K562 (cell line): ENCODE results near the gene REEP6. TPM values are rescaled to one million over a fixed set of nuclear protein-coding genes. Genes with fewer than 3 reads are reported as not detected.

Source experiments
- AFF4 ChIP-seq: sonication (generic); formaldehyde crosslinking; IDR thresholded peaks from 2 replicates; pipeline ENCODE4 v1.8.0; 2023; ENCODE audit warnings: mild to moderate bottlenecking, missing genetic modification reagents
- CGGBP1 ChIP-seq: fragments of 250-450 bp; sonication (Bioruptor Pico); IDR thresholded peaks from 2 replicates; pipeline ENCODE4 v1.9.0; 2021; ENCODE audit warnings: mild to moderate bottlenecking
- CREB3L1 ChIP-seq: fragments of 450-650 bp; IDR thresholded peaks from 2 replicates; pipeline ENCODE4 v1.6.1; 2014; ENCODE audit warnings: low read depth, mild to moderate bottlenecking, moderate library complexity, borderline replicate concordance
- E2F6 ChIP-seq, 2 experiments: IDR thresholded peaks; 2 replicates each; pipeline ENCODE4 v1.6.1; 2011; ENCODE audit warnings: borderline replicate concordance in 1 of 2, control low read depth in 1 of 2, low read depth in 1 of 2, low read length in 1 of 2, mild to moderate bottlenecking in 1 of 2, mixed read lengths in 1 of 2, moderate library complexity in 1 of 2; ENCODE audit not compliant: insufficient read depth in 1 of 2, insufficient read length in 1 of 2, poor library complexity in 1 of 2, severe bottlenecking in 1 of 2; ENCODE audit errors: extremely low read depth in 1 of 2
- EGR1 ChIP-seq: fragments of 450-650 bp; conservative IDR thresholded peaks from 2 replicates; pipeline ENCODE4 v1.6.1; 2017; ENCODE audit warnings: mild to moderate bottlenecking
- GTF2E2 ChIP-seq: fragments of 200-800 bp; sonication (Bioruptor generic); IDR thresholded peaks from 2 replicates; pipeline ENCODE4 v1.6.1; 2016; ENCODE audit warnings: missing genetic modification characterization, missing compliant biosample characterization
- HMGXB4 ChIP-seq: sonication (generic); formaldehyde crosslinking; IDR thresholded peaks from 2 replicates; pipeline ENCODE4 v1.8.1; 2023; ENCODE audit warnings: mild to moderate bottlenecking, missing genetic modification reagents
- KHSRP ChIP-seq: fragments of 450-650 bp; IDR thresholded peaks from 2 replicates; pipeline ENCODE4 v1.6.1; 2017
- KLF6 ChIP-seq: fragments of 250-450 bp; sonication (Bioruptor Pico); IDR thresholded peaks from 2 replicates; pipeline ENCODE4 v1.4.0; 2020; ENCODE audit warnings: mild to moderate bottlenecking, moderate library complexity, borderline replicate concordance
- PYGO2 ChIP-seq: fragments of 450-650 bp; IDR thresholded peaks from 2 replicates; pipeline ENCODE4 v1.6.1; 2016; ENCODE audit warnings: mild to moderate bottlenecking, missing genetic modification characterization, moderate library complexity, missing compliant biosample characterization
- RBM14 ChIP-seq: fragments of 200-400 bp; formaldehyde crosslinking; IDR thresholded peaks from 2 replicates; pipeline ENCODE4 v1.6.1; 2018; ENCODE audit warnings: low read depth, mild to moderate bottlenecking, low read length, moderate library complexity, borderline replicate concordance; ENCODE audit not compliant: insufficient read depth
- SOX6 ChIP-seq: fragments of 450-650 bp; IDR thresholded peaks from 2 replicates; pipeline ENCODE4 v1.6.1; 2014; ENCODE audit warnings: mild to moderate bottlenecking
- TEAD4 ChIP-seq, 2 experiments: sonication (generic) in 1 of 2; formaldehyde crosslinking in 1 of 2; IDR thresholded peaks; 2 replicates each; pipeline versions ENCODE4 v1.6.1 to v1.8.0; 2012 to 2022; ENCODE audit warnings: borderline replicate concordance in 1 of 2, inconsistent platforms in 1 of 2, low read length in 1 of 2, mild to moderate bottlenecking in 1 of 2, missing genetic modification reagents in 1 of 2
- ZC3H4 ChIP-seq: sonication (generic); formaldehyde crosslinking; IDR thresholded peaks from 2 replicates; pipeline ENCODE4 v1.9.0; 2021; ENCODE audit warnings: missing genetic modification reagents, borderline replicate concordance
- ZNF445 ChIP-seq: fragments of 250-450 bp; sonication (Bioruptor Pico); IDR thresholded peaks from 2 replicates; pipeline ENCODE4 v1.4.0; 2020; ENCODE audit warnings: low read depth, mild to moderate bottlenecking, moderate library complexity
- polyA plus RNA-seq, 8 experiments: library from polyadenylated mRNA; depleted of rRNA in 4 of 8; stranded (reverse) in 5 of 8; unstranded in 3 of 8; fragments of >200 nt; fragmentation: Nextera tagmentation in 2 of 8; fragmentation: Illumina TruSeq in 1 of 8; extraction: Ambion mirVana in 2 of 8; extraction: Trizol in 1 of 8; gene quantifications; 2 replicates each; pipeline versions ENCODE4 v1.2.1 to v1.2.3, GENCODE V29; 2011 to 2014; ENCODE audit warnings: inconsistent platforms in 1 of 8, missing spikeins in 1 of 8
- total RNA-seq, 7 experiments: library from RNA; depleted of rRNA in 6 of 7; stranded (reverse); fragments of >200 nt in 6 of 7; fragmentation: Illumina TruSeq in 2 of 7; extraction: Trizol in 2 of 7; gene quantifications; 2 replicates each; pipeline versions ENCODE4 v1.2.1 to v1.2.3, GENCODE V29; 2011 to 2021; ENCODE audit warnings: low replicate concordance in 1 of 7

REEP6 gene
- total and polyA plus RNA-seq, 9 of the 15 experiments (the other 6 are each of a cell fraction or from before 2014, with no cell fraction given): 1.2 to 64.2 (median 12.7) TPM

- TF ChIP-seq ZNF445 (CRISPR knock-in tag) (no peak), RBM14 (no peak), E2F6 (IDR thresholded peaks at IDR 0.05; ENCODE audit: borderline replicate concordance in 1 of 2, extremely low read depth in 1 of 2, insufficient read depth in 1 of 2, insufficient read length in 1 of 2, low read depth in 1 of 2, low read length in 1 of 2, poor library complexity in 1 of 2, severe bottlenecking in 1 of 2) (peak in 1 of 2 experiments; percentile 67), KHSRP (no peak), ZC3H4 (CRISPR knock-in tag) (no peak), CREB3L1 (no peak), CGGBP1 (no peak), AFF4 (peak; percentile 78; the same call in 1 of the 2 replicates), HMGXB4 (no peak), EGR1 (peak; percentile 32; the same call in 1 of the 2 replicates), SOX6 (no peak), KLF6 (CRISPR knock-in tag) (no peak), TEAD4 (IDR thresholded peaks at IDR 0.05; ENCODE audit: low read length) (no peak), TEAD4 (CRISPR knock-in tag; IDR thresholded peaks at IDR 0.05; ENCODE audit: borderline replicate concordance) (no peak), PYGO2 (tag) (no peak), GTF2E2 (tag) (no peak)
Measured at GRCh38 chr19:1446713-1447481, 44.1 kb upstream of the REEP6 start (continued).
